GM18508 (cell line): ENCODE results near the gene KCNC4.

Experiments used
- ATAC-seq: cut with Tn5 transposase; IDR thresholded peaks from one replicate; pipeline ENCODE4 v1.9.1; 2021; ENCODE audit warnings: moderate number of reproducible peaks; ENCODE audit not compliant: insufficient read depth, unreplicated experiment

Gene KCNC4

GRCh38 chr1:110209715-110210603, at the start of gene KCNC4:
KCNC4 (plus strand) TSS chr1:110210314; CDS start chr1:110211500, 1,186 bp downstream.
- peak; percentile 45 for ATAC-seq

- no peak for ATAC-seq
Observed at GRCh38 chr1:110160538-110161100, 49.5 kb upstream of the KCNC4 start.

DNA sequence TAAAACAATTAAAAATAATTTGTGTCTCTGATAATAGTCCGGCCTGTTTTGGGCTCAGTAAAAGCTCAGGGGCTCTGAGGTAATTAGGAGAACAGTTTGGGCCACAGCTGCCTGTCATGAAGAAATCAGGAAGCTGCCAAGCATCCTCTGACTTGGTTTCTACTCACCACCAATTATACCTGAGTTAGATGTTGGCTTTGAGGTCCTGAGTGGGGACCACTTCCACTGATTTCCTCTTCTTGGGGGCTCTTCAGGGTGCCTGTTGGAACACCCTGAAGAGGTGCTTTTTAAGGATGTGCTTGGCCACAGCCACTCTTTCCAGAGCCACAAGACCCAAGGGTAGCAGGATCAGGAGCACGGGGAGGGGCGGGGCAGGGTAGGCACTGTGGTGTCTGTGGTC, 48.9 kb upstream of the KCNC4 start:
- ATAC-seq = no peak

DNA sequence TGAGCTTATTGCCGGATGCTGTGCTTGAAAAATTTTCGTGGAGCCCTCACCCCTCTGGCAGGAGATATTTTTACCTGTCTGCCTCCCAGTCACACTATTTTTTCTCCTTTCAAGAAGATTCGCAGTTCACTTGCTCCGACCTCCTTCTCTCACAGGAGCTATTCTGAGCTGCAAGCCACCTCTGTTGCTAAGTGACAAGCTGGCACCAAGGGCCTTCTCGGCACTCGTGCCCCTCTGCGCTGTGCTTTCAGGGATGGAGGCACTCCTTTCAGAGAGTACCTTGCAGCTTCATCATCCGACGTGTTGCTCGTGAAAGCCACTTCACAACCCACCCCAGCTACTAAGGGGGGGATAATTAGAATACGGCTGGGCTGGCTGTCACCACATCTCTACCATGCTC, 48.3 kb upstream of the KCNC4 start:
- ATAC-seq = no peak

DNA sequence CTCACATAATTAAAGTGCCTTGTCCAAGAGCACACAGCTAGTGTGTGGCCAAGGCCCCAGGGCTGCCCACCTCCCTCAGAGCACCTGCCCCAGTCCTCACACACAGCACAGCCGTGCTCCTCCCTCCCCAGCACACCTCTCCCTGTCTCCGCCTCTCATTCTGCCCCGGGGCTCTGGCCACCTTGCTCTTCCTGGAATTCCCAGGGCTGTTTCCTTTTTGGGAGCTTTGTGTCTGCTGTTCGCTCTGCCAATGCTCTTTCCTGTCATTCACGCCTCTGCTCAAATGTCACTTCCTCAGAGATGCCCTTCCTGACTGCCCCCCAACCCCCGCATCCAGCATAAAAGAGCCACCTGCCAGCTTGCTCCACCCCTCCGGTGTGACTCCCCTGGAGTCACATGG, 46.5 kb upstream of the KCNC4 start:
- ATAC-seq = no peak

- ATAC-seq = no peak
Observed at GRCh38 chr1:110164725-110165350, 45.3 kb upstream of the KCNC4 start.

- no peak for ATAC-seq
Observed at GRCh38 chr1:110165761-110166231, 44.3 kb upstream of the KCNC4 start.

GRCh38 chr1:110166861-110167260, 43.3 kb upstream of the KCNC4 start:
- no peak for ATAC-seq

DNA sequence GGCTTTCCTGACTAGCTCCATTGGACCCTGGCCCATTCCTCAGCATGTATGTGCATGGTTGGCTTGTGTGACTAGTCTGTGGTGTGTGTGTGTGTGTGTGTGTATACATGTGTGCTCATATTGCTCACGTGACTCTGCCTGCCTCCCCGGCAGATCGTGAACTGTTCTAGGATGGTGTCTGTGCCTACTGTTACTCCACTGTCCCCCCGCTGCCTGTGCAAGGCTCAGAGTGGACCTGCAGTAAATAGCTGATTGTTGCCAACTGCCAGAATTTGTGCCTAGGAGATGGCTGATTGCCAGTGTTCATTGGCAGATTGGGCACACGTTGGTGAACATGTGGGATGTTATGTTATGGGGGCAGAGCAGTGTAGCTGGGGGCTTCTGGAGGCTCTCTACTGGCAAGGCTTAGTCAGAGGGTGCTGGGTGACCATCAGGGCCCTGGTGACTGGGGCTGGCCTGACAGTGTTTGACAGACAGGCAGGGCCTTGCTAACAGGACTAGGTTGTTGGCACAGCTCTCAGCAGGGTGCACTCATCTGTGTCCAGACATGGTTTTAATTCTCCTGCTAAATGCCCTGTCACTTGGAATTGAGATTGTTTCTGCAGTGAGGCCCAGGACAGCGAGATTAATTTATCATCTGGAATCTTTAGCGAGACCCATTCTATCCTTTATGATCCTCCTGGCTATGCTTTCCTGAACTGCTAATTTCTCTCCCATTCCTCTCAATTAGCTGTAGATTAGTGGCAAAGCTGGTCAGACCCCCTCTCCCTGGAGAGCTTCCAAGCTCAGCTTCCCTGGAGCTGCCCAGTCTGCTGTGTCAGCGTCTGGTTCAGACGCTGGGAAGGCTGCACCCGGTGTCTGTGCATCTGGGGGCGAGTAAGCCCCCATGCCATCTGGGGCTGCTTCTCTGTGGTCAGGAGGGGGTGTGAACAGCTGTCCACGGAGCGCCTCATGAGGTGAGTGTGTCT, 39.1 kb upstream of the KCNC4 start:
- ATAC-seq = no peak

DNA sequence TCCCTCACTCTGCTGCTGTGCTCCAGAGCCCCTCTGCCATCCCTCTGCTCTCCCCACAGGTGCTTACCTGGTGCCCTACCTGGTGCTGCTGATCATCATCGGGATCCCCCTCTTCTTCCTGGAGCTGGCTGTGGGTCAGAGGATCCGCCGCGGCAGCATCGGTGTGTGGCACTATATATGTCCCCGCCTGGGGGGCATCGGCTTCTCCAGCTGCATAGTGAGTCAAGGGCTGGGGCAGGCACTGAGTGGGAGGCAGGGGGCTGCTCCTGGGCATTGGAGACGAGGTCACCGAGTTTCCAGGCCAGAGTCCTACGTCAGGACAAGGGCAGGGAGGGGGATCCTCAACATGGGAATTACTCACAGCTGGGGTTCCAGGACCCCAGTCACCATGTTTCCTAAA, 38.1 kb upstream of the KCNC4 start:
- ATAC-seq = no peak

- ATAC-seq = no peak
Observed at GRCh38 chr1:110173466-110174105, 36.5 kb upstream of the KCNC4 start.

DNA sequence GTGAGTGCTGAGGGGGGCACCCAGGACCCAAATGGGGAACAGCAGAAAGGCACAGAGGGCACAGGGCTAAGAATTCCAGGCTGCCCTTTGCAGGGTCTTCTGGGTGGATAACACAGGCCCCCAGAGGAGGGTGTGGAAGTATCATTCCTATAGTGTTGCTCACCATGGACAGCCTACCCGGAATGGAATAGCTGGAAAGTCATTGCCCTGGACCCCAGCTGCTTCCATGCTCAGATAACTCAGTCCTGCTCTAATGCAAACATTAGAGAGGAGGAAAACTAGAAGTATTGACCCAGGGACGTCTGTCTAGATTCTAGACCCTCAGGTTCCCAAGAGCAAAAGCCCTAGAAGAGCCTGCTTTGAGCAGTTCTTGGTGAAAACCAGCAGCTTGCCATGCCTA, 35.2 kb upstream of the KCNC4 start:
- no peak for ATAC-seq

GRCh38 chr1:110176299-110176956, 33.7 kb upstream of the KCNC4 start:
- ATAC-seq = no peak

GRCh38 chr1:110177775-110178174, 32.3 kb upstream of the KCNC4 start:
- ATAC-seq = no peak

DNA sequence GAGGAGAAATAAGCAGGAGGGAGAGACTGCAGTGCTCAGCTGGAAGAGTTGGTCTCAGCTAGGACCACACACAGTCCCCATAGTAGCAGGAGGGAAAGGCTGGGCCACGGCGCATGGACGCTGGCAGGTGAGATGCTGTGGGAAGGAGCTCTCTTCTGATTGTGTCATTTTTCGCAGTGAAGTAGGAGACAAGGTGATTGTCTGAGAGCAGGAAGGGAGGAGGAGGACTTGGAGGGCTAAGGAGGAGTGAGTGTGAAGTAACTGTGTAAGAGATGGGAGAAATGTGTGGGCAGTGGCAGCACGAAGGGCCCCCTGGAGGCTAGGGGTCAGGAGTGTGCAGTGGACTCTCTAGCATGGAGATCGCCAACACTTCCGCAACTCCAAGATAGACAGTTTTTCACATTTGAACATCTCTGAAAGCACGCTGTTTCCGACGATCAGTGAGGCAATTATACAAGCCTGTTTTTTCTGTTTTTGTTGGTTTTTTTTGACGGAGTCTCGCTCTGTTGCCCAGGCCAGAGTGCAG, 26.4 kb upstream of the KCNC4 start:
- no peak for ATAC-seq

DNA sequence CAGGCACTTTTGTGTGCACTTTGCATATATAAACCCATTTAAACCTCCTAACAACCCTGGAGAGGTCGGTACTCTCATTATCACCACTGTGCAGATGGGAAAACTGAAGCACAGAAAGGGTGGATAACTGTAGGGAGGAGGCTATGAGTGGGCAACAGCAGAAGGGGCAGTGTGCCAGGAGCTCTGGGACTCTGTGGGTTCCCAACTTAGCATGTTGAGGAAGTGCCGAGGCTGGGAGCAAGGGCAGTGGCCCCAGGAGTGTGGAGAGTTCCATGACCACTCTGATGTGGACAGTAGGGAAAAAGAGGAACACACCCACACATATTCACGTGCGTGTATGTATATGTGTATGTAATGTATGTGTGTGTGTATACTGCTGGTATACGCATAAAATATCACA, 25.7 kb upstream of the KCNC4 start:
- no peak for ATAC-seq

DNA sequence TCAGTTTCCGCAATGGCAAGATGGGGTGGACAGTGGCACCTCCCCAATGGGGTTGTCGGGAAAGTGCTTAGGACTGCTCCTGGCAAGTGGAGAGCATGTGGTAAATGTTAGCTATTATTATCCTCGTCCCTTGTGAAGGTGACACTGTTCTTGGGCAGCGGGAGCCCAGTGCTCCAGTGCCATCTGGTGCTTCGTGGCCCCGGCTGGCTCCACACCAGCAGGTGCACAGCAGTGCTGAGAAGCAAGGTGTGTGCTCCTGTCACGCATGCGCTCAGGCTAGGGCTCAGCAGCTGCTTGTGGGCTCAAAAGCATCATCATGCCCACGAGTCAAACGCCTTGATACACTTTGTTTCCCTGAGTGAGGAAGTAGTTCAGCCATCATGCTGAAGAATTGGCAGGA, 24.9 kb upstream of the KCNC4 start:
- ATAC-seq = no peak

DNA sequence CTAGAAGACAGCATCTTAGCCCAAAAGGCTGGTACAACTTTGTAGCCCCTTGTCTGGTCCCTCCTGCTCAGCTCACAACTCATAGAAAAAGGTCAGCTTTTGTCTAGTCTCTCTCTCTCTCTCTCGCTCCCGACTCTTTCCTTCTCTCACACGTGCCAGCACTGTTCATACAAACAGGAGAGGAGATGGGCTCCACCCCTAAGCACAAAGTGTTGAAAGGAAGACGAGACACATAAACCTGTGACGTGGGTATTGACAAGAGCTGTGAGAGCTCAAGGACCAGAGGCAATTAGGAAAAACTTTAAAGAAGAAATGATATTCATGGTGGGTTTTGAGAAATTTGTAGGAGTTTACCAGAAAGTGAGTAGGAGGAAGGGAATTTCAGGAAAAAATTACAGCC, 23.6 kb upstream of the KCNC4 start:
- ATAC-seq = no peak
